Measurements from ENCODE around the gene KCNH5.

GRCh38 chr14:62673014-62673755, 372.1 kb downstream of the KCNH5 start:
- TF ChIP-seq CTCF (IDR thresholded peaks at IDR 0.05) (no peak), ZNF138 (CRISPR knock-in tag; conservative IDR thresholded peaks at IDR 0.05) (no peak), HMGXB4 (CRISPR knock-in tag; IDR thresholded peaks at IDR 0.05) (no peak), FOXK1 (CRISPR knock-in tag; IDR thresholded peaks at IDR 0.05) (no peak), ZBTB21 (CRISPR knock-in tag; IDR thresholded peaks at IDR 0.05; ENCODE audit: borderline replicate concordance) (no peak), PRDM15 (CRISPR knock-in tag; IDR thresholded peaks at IDR 0.05) (no peak), NFYB (CRISPR knock-in tag; conservative IDR thresholded peaks at IDR 0.05; ENCODE audit: low read depth) (no peak), CREM (CRISPR knock-in tag; IDR thresholded peaks at IDR 0.05) (no peak), MAX (CRISPR knock-in tag; IDR thresholded peaks at IDR 0.05) (no peak), KAT7 (CRISPR knock-in tag; IDR thresholded peaks at IDR 0.05; ENCODE audit: borderline replicate concordance) (no peak), NR2C2 (CRISPR knock-in tag; IDR thresholded peaks at IDR 0.05) (no peak), CBFB (CRISPR knock-in tag; IDR thresholded peaks at IDR 0.05; ENCODE audit: low read depth) (no peak), SP1 (CRISPR knock-in tag; conservative IDR thresholded peaks at IDR 0.05) (no peak)
